Stimulated activated CD4-positive, alpha-beta T cell treated with anti-CD3 and anti-CD28 coated beads, Interleukin-4, amount 100 ng/mL, for 48 hours (primary cell): ENCODE measurements around the gene VASN.
A peak's percentile ranks its signal among the peaks of the same experiment; 100 is the strongest.

Experiments used
- DNase-seq, 2 donors: peaks; one replicate each; pipeline ENCODE4 v3.0.0-alpha.2; 2020; ENCODE audit warnings: low read depth in 2 of 2

Gene VASN

DNA sequence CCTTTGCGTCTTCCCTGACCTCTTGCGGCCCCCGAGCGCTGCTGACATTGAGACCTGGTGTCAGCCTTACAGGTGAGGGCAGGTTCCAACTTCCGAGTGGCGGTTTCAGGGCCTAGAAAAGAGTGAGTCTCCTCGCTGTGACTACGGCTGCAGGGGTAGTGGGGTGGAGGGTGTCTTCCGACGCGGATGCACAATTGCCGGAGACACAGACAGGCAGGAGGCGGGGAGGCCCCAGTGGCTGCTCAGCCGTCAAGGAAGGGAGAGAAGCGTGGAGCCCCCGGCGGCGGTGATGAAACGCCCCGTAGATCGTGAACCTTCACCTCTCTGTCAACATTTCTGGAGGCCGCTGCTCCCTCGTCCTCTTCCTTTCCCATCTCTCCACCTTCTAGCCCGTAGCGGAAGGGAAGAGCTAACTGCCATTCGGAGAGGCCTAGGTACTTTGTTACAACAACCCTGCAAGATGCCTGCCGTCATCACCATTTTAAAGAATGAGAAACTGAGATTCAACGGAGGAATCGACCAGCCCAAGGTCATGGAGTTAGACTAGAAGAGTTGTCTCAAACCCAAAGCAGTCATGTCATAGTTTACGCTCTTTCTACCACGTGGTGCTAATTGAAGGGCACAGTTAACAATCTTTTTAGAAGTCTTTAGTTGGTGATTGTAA lies 54.5 kb downstream of the VASN start:
- DNase-seq = peak in 1 of 2 donors; percentile 32

DNA sequence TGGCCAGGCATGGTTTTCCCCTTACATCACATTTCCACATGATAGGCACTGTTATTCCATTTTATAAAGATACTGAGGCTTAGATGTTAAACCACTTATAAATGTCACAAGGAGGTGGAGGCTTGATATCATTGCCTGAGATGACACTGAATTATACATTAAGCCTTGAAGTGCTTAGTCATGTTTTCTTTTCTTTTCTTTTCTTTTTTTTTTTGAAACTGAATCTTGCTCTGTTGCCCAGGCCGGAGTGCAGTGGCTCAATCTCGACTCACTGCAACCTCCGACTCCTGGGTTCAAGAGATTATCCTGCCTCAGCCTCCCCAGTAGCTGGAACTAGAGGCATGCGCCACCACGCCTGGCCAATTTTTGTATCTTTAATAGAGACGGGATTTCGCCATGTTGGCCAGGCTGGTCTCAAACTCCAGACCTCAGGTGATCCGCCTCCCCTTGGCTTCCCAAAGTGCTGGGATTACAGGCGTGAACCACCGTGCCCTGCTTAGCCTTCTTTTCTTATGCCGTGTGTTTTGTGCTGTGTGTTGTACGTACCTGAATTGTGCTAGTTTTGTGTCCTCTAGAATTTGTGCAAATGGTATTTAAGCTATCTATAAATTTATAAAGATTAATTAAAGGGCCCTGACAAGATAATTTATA lies 55.2 kb downstream of the VASN start:
- DNase-seq = no peak

DNA sequence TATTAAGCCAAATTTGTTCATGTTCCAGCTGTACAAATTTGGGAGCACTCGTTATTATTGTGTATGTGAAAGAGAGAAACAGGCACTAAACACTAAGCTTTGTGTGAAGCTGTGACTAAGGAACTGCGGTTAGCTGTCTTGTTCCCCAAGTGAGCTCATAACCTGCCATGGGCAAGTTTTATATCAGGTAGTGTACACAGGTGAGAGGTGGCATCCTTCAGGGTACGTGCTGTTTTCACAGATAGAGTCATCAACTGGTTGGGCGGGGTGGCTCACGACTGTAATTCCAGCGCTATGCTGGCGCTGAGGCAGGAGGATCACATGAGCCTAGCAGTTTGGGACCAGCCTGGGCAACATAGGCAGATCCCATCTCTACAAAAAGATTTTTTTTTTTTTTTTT lies 56.9 kb downstream of the VASN start:
- DNase-seq = no peak

DNA sequence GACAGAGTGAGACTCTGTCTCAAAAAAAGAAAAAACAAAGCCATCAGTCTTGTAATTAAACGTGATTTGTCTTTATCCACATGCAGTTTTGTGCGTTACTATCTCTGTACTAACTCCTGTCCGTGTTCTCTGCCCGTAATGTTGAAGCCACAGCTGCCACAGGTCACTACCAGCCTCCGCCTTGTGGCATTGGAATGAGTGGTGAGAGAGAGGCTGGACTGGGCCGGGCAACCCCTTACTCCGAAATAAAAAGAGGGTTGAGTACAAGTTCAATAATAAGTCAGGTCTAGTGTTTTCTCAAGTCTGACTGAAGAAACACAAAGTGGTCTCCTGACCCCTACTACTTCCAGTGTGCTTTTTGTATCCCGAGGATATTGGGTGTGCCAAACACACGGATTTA lies 59.4 kb downstream of the VASN start:
- DNase-seq = no peak
